Endodermal cell (in vitro differentiated cells): Measurements from ENCODE around the gene MYL3. TPM values are rescaled to one million over a fixed set of nuclear protein-coding genes. Genes with fewer than 3 reads are reported as not detected.

Source experiments
- DNase-seq: peaks from one replicate; pipeline ENCODE4 v3.0.0-alpha.2; 2017
- H3K27ac ChIP-seq: 2 replicates; pipeline ENCODE4 v1.5.1; 2013; ENCODE audit warnings: mild to moderate bottlenecking, low read depth, low read length, moderate library complexity
- H3K27me3 ChIP-seq: 2 replicates; pipeline ENCODE4 v1.6.1; 2013; ENCODE audit warnings: mild to moderate bottlenecking, low read length, moderate library complexity; ENCODE audit not compliant: insufficient read depth, control insufficient read depth, poor library complexity, severe bottlenecking
- H3K36me3 ChIP-seq: 2 replicates; pipeline ENCODE4 v1.7.0; 2013; ENCODE audit warnings: mild to moderate bottlenecking, low read length, moderate library complexity; ENCODE audit not compliant: control insufficient read depth, insufficient read depth
- H3K4me1 ChIP-seq: one replicate; pipeline ENCODE4 v1.7.0; 2013; ENCODE audit warnings: low read length; ENCODE audit not compliant: control insufficient read depth, insufficient read depth
- H3K4me3 ChIP-seq: 2 replicates; pipeline ENCODE4 v1.5.1; 2013; ENCODE audit warnings: mild to moderate bottlenecking, low read length, moderate library complexity
- H3K9ac ChIP-seq: 2 replicates; pipeline ENCODE4 v1.6.1; 2013; ENCODE audit warnings: mild to moderate bottlenecking, low read length, moderate library complexity; ENCODE audit not compliant: poor library complexity, severe bottlenecking; ENCODE audit errors: extremely low read depth
- H3K9me3 ChIP-seq: 2 replicates; pipeline ENCODE4 v1.6.1; 2013; ENCODE audit warnings: mild to moderate bottlenecking, low read length, moderate library complexity; ENCODE audit not compliant: control insufficient read depth
- H3K27ac Mint-ChIP-seq: 2 replicates; pipeline ENCODE4 v1.8.0; 2020; ENCODE audit warnings: mixed read lengths
- H3K27me3 Mint-ChIP-seq: 2 replicates; pipeline ENCODE4 v1.8.0; 2021; ENCODE audit warnings: mild to moderate bottlenecking, mixed read lengths; ENCODE audit not compliant: insufficient read depth
- H3K36me3 Mint-ChIP-seq: 2 replicates; pipeline ENCODE4 v1.8.0; 2020; ENCODE audit warnings: low read depth, mixed read lengths
- H3K4me1 Mint-ChIP-seq: 2 replicates; pipeline ENCODE4 v1.8.0; 2020; ENCODE audit warnings: mixed read lengths
- H3K4me3 Mint-ChIP-seq: 2 replicates; pipeline ENCODE4 v1.8.0; 2020; ENCODE audit warnings: mild to moderate bottlenecking, moderate library complexity, mixed read lengths
- H3K9me3 Mint-ChIP-seq: 2 replicates; pipeline ENCODE4 v1.8.0; 2020; ENCODE audit warnings: mild to moderate bottlenecking, mixed read lengths
- WGBS, 2 experiments: methylation state at CpG; one replicate each; pipeline versions ENCODE4 v1.1.5 to v1.1.7; 2013; ENCODE audit warnings: missing lambda C conversion rate in 2 of 2, mixed read lengths in 1 of 2; ENCODE audit not compliant: insufficient coverage in 1 of 2, insufficient read length in 1 of 2; 5-methylcytosine and 5-hydroxymethylcytosine counted together
- total RNA-seq, 2 donors: library from RNA; stranded (reverse); fragmentation: NEBNext Ultra II Directional in 1 of 2; extraction: Animal tissue kit (Norgen Biotek cat#: 25700) in 1 of 2; gene quantifications; 2 replicates in 1 of 2; 3 replicates in 1 of 2; pipeline ENCODE4 v1.2.1, GENCODE V29; 2021
- TF ChIP-seq, protein P1 (sequence below): fragments of 200-600 bp; sonication (generic); conservative IDR thresholded peaks from 2 replicates; pipeline ENCODE4 v1.5.0; 2021; ENCODE audit warnings: antibody characterized with exemption, mild to moderate bottlenecking

MYL3 gene
- total RNA-seq, 2 donors from 2014 or later = 1.6 to 2.3 TPM

DNA sequence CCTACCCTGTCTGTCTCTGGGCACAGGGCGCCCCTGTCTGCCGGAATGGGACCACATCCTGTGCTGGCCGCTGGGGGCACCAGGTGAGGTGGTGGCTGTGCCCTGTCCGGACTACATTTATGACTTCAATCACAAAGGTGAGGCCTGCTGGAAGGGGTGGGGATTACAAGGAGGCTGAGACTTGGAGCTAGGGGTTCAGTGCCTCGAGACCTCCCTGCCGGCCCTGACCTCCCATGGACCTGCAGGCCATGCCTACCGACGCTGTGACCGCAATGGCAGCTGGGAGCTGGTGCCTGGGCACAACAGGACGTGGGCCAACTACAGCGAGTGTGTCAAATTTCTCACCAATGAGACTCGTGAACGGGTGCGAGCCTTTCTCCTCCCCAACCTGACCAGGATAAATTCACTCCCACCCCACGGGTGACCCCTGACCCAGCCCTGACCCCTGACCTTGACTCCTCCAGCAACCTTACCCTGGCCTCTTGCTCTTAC is 34.6 kb upstream of the MYL3 start:
- DNase-seq = no peak
- no peaks in the 10 kb centered on the region for H3K36me3 Mint-ChIP-seq
- H3K27me3 Mint-ChIP-seq = peaks cover 34% of the 10 kb centered on the region
- TF ChIP-seq, protein P1, sequence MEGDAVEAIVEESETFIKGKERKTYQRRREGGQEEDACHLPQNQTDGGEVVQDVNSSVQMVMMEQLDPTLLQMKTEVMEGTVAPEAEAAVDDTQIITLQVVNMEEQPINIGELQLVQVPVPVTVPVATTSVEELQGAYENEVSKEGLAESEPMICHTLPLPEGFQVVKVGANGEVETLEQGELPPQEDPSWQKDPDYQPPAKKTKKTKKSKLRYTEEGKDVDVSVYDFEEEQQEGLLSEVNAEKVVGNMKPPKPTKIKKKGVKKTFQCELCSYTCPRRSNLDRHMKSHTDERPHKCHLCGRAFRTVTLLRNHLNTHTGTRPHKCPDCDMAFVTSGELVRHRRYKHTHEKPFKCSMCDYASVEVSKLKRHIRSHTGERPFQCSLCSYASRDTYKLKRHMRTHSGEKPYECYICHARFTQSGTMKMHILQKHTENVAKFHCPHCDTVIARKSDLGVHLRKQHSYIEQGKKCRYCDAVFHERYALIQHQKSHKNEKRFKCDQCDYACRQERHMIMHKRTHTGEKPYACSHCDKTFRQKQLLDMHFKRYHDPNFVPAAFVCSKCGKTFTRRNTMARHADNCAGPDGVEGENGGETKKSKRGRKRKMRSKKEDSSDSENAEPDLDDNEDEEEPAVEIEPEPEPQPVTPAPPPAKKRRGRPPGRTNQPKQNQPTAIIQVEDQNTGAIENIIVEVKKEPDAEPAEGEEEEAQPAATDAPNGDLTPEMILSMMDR = peak; percentile 54
- Histone ChIP-seq H3K4me1 (no peaks in the 10 kb centered on the region), H3K4me3 (no peak overlapping the region), H3K27me3 (peaks cover 8% of the 10 kb centered on the region), H3K27ac (no peak overlapping the region), H3K36me3 (no peaks in the 10 kb centered on the region), H3K9ac (no peak overlapping the region), H3K9me3 (no peaks in the 10 kb centered on the region)
- H3K9me3 Mint-ChIP-seq = no peaks in the 10 kb centered on the region
- no peak overlapping the region for H3K4me3 Mint-ChIP-seq
- no peak overlapping the region for H3K27ac Mint-ChIP-seq
- H3K4me1 Mint-ChIP-seq = no peaks in the 10 kb centered on the region
- WGBS, 2 experiments = 87 to 92% methylated on average over 10 to 15 of the region's 15 CpGs

DNA sequence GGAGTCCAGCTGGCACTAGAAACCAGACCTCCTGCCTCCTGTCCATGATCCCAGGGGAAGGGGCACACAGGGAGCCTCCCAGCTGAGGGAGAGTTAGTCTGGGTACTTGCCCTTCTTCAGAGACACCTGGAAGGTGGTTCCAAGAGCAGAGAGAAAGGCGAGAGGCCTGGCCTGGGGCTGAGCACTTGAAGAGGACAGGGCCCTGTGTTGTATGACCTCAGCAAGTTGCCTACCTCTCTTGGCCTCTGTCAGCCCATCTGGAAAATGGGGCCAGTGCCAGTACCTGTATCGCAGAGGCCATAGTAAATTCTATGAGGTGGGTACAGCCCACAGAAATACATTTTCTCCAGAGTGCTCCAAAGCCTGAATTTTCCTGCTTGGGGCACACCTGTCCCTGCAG is 33.8 kb upstream of the MYL3 start:
- H3K27me3 ChIP-seq = peaks cover 13% of the 10 kb centered on the region
- no peak overlapping the region for H3K27ac ChIP-seq
- Mint-ChIP-seq H3K4me3 (no peak overlapping the region), H3K9me3 (no peaks in the 10 kb centered on the region), H3K4me1 (no peaks in the 10 kb centered on the region), H3K36me3 (no peaks in the 10 kb centered on the region), H3K27me3 (peaks cover 40% of the 10 kb centered on the region), H3K27ac (peak overlapping the region; percentile 39)
- no peak for DNase-seq
- no peak overlapping the region for H3K4me3 ChIP-seq
- TF ChIP-seq, protein P1 = no peak
- WGBS, 2 experiments = 94 to 100% methylated on average over 1 to 2 of the region's 2 CpGs
- H3K36me3 ChIP-seq = no peaks in the 10 kb centered on the region
- H3K4me1 ChIP-seq = peaks cover 1% of the 10 kb centered on the region
- no peak overlapping the region for H3K9ac ChIP-seq
- H3K9me3 ChIP-seq = no peaks in the 10 kb centered on the region

DNA sequence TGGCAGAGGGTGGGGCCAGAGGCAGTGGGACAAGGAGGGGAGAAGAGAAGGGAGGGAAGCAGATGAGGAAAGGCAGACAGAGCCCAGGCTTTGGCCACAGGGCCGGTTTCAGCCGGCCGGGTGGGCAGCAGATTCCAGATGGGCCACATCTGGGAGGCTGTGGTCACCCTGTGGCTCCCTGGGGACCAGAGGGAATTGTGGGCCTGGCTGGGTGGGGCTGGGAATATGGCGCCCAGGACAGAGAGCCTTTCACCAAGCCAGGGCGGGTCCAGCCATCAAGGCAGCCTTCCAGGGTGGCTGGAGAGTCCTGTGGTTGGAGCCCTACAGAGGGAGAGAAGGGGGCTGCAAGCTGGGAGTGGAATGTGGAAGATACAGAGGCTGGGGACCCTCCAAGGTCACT is 33.1 kb upstream of the MYL3 start:
- no peaks in the 10 kb centered on the region for H3K36me3 ChIP-seq
- WGBS, 2 experiments = 92 to 100% methylated on average over 2 to 5 of the region's 5 CpGs
- Mint-ChIP-seq H3K36me3 (no peaks in the 10 kb centered on the region), H3K4me1 (no peaks in the 10 kb centered on the region), H3K4me3 (no peak overlapping the region), H3K27ac (no peak overlapping the region), H3K27me3 (peaks cover 47% of the 10 kb centered on the region), H3K9me3 (no peaks in the 10 kb centered on the region)
- TF ChIP-seq, protein P1 = no peak
- H3K27me3 ChIP-seq = peaks cover 19% of the 10 kb centered on the region
- H3K4me3 ChIP-seq = no peak overlapping the region
- DNase-seq = no peak
- no peak overlapping the region for H3K27ac ChIP-seq
- H3K9ac ChIP-seq = no peak overlapping the region
- peaks cover 5% of the 10 kb centered on the region for H3K4me1 ChIP-seq
- no peaks in the 10 kb centered on the region for H3K9me3 ChIP-seq
